GM19324 (cell line): ENCODE data around the gene TMEM178B.
"Not testable (repeated sequence)": the region's sequence is repeated elsewhere in the genome, so short reads cannot be mapped to it uniquely, and the experiment has no call there.

ENCODE experiments used
- ATAC-seq: cut with Tn5 transposase; IDR thresholded peaks from one replicate; pipeline ENCODE4 v1.9.1; 2021; ENCODE audit warnings: mild to moderate bottlenecking, moderate library complexity; ENCODE audit not compliant: unreplicated experiment, low FRiP score

Gene TMEM178B

GRCh38 chr7:141370650-141371049 lies 296.8 kb downstream of the TMEM178B start:
- no peak for ATAC-seq

- ATAC-seq, result no peak
These were observed 300.6 kb downstream of the TMEM178B start for GRCh38 chr7:141374425-141374824.

- ATAC-seq, result no peak
These were observed 301.6 kb downstream of the TMEM178B start for GRCh38 chr7:141375442-141375841.

- ATAC-seq, result no peak
These were observed 304.0 kb downstream of the TMEM178B start for GRCh38 chr7:141377906-141378305.

- ATAC-seq, result no peak
These were observed 304.5 kb downstream of the TMEM178B start for GRCh38 chr7:141378405-141378804.

GRCh38 chr7:141381794-141382427 lies 308.0 kb downstream of the TMEM178B start:
- no peak for ATAC-seq

GRCh38 chr7:141383356-141383755 lies 309.5 kb downstream of the TMEM178B start:
- ATAC-seq, result not testable (repeated sequence)

GRCh38 chr7:141386881-141387280 lies 313.0 kb downstream of the TMEM178B start:
- ATAC-seq, result no peak

GRCh38 chr7:141387521-141388217 lies 313.8 kb downstream of the TMEM178B start:
- no peak for ATAC-seq

- no peak for ATAC-seq
These were observed 315.4 kb downstream of the TMEM178B start for GRCh38 chr7:141389140-141389796.

GRCh38 chr7:141390339-141390738 lies 316.5 kb downstream of the TMEM178B start:
- ATAC-seq, result no peak

GRCh38 chr7:141393056-141393455 lies 319.2 kb downstream of the TMEM178B start:
- no peak for ATAC-seq

- ATAC-seq, result no peak
These were observed 323.6 kb downstream of the TMEM178B start for GRCh38 chr7:141397236-141398163.

- no peak for ATAC-seq
These were observed 326.5 kb downstream of the TMEM178B start for GRCh38 chr7:141400356-141400755.

GRCh38 chr7:141402277-141402996 lies 328.6 kb downstream of the TMEM178B start:
- no peak for ATAC-seq

- ATAC-seq, result not testable (repeated sequence)
These were observed 330.0 kb downstream of the TMEM178B start for GRCh38 chr7:141403846-141404245.

GRCh38 chr7:141406347-141406746 lies 332.5 kb downstream of the TMEM178B start:
- ATAC-seq, result no peak

- no peak for ATAC-seq
These were observed 334.0 kb downstream of the TMEM178B start for GRCh38 chr7:141407893-141408292.

- ATAC-seq, result no peak
These were observed 334.6 kb downstream of the TMEM178B start for GRCh38 chr7:141408440-141408839.

GRCh38 chr7:141409219-141409618 lies 335.4 kb downstream of the TMEM178B start:
- no peak for ATAC-seq
